Stimulated activated CD8-positive, alpha-beta memory T cell treated with anti-CD3 and anti-CD28 coated beads, Interleukin-15, amount 100 ng/mL, for 48 hours (primary cell): Measurements from ENCODE around the gene NENF.
"Not testable (repeated sequence)": the region's sequence is repeated elsewhere in the genome, so short reads cannot be mapped to it uniquely, and the experiment has no call there.

Experiments used
- DNase-seq, 2 donors: peaks; one replicate each; pipeline ENCODE4 v3.0.0-alpha.2; 2020; ENCODE audit warnings: low read depth in 2 of 2

NENF gene

GRCh38 chr1:212459656-212460055 lies 26.9 kb downstream of the NENF start:
- no peak for DNase-seq

GRCh38 chr1:212460376-212460775 lies 27.7 kb downstream of the NENF start:
- DNase-seq, result no peak

- no peak for DNase-seq
Observed at GRCh38 chr1:212461916-212462660, 29.4 kb downstream of the NENF start.

- no peak for DNase-seq
Observed at GRCh38 chr1:212463565-212464285, 31.0 kb downstream of the NENF start.

GRCh38 chr1:212465311-212465710 lies 32.6 kb downstream of the NENF start:
- DNase-seq, result no peak

- DNase-seq, result no peak
Observed at GRCh38 chr1:212466437-212466836, 33.7 kb downstream of the NENF start.

- DNase-seq, result no peak
Observed at GRCh38 chr1:212466898-212467650, 34.4 kb downstream of the NENF start.

- DNase-seq, result no peak
Observed at GRCh38 chr1:212467843-212468482, 35.2 kb downstream of the NENF start.

- no peak for DNase-seq
Observed at GRCh38 chr1:212470059-212470458, 37.3 kb downstream of the NENF start.

GRCh38 chr1:212471286-212471685 lies 38.6 kb downstream of the NENF start:
- DNase-seq, result no peak

- DNase-seq, result no peak
Observed at GRCh38 chr1:212471891-212472675, 39.4 kb downstream of the NENF start.

GRCh38 chr1:212473729-212474128 lies 41.0 kb downstream of the NENF start:
- no peak for DNase-seq

GRCh38 chr1:212475151-212475550 lies 42.4 kb downstream of the NENF start:
- DNase-seq, result no peak

GRCh38 chr1:212475831-212476230 lies 43.1 kb downstream of the NENF start:
- not testable (repeated sequence) for DNase-seq

GRCh38 chr1:212477014-212477679 lies 44.4 kb downstream of the NENF start:
- peak; percentile 59 to 68 for DNase-seq

- no peak for DNase-seq
Observed at GRCh38 chr1:212477680-212478466, 45.2 kb downstream of the NENF start.

- DNase-seq, result no peak
Observed at GRCh38 chr1:212478467-212479025, 45.8 kb downstream of the NENF start.

GRCh38 chr1:212479188-212479587 lies 46.5 kb downstream of the NENF start:
- DNase-seq, result no peak

GRCh38 chr1:212480711-212481437 lies 48.2 kb downstream of the NENF start:
- not testable (repeated sequence) for DNase-seq
